Epithelial cell of esophagus (primary cell): Measurements from ENCODE around the gene ABL2.
"Not testable (repeated sequence)": the region's sequence is repeated elsewhere in the genome, so short reads cannot be mapped to it uniquely, and the experiment has no call there.

ENCODE experiments used
- DNase-seq: peaks from one replicate; pipeline ENCODE4 v3.0.0; 2010; ENCODE audit warnings: low read depth
- H3K4me3 ChIP-seq: 2 replicates; pipeline ENCODE4 v1.5.1; 2011; ENCODE audit warnings: mild to moderate bottlenecking, low read length, control low read depth
- CTCF ChIP-seq: IDR thresholded peaks from 2 replicates; pipeline ENCODE4 v1.5.1; 2011; ENCODE audit warnings: low read depth, mild to moderate bottlenecking, low read length, control low read depth, inconsistent platforms; ENCODE audit not compliant: insufficient read depth; ENCODE audit errors: missing control alignments

The ABL2 gene

GRCh38 chr1:179184403-179184802 is 45.1 kb downstream of the ABL2 start:
- DNase-seq = no peak
- no peak overlapping the region for H3K4me3 ChIP-seq
- TF ChIP-seq CTCF = no peak

GRCh38 chr1:179183857-179184256 is 45.6 kb downstream of the ABL2 start:
- H3K4me3 ChIP-seq = no peak overlapping the region
- TF ChIP-seq CTCF = no peak
- DNase-seq = no peak

GRCh38 chr1:179178950-179179349 is 50.5 kb downstream of the ABL2 start:
- TF ChIP-seq CTCF = no peak
- H3K4me3 ChIP-seq = no peak overlapping the region
- peak; percentile 45 for DNase-seq

- DNase-seq = no peak
- H3K4me3 ChIP-seq = no peak overlapping the region
- TF ChIP-seq CTCF = no peak
Observed at GRCh38 chr1:179178183-179178582, 51.3 kb downstream of the ABL2 start.

GRCh38 chr1:179177615-179178014 is 51.9 kb downstream of the ABL2 start:
- H3K4me3 ChIP-seq = no peak overlapping the region
- no peak for TF ChIP-seq CTCF
- DNase-seq = no peak

- no peak for DNase-seq
- no peak overlapping the region for H3K4me3 ChIP-seq
- TF ChIP-seq CTCF = no peak
Observed at GRCh38 chr1:179177182-179177581, 52.3 kb downstream of the ABL2 start.

- no peak for TF ChIP-seq CTCF
- H3K4me3 ChIP-seq = no peak overlapping the region
- DNase-seq = peak; percentile 85
Observed at GRCh38 chr1:179175011-179175841, 54.3 kb downstream of the ABL2 start.

- H3K4me3 ChIP-seq, DNase-seq: not testable (repeated sequence)
Observed at GRCh38 chr1:179170468-179170770, 59.1 kb downstream of the ABL2 start.
